ENCODE data around the gene FGD5. TPM values are rescaled to one million over a fixed set of nuclear protein-coding genes. Genes with fewer than 3 reads are reported as not detected.

Gene FGD5
- total and polyA plus RNA-seq, 2 donors from 2014 or later: 18.7 to 40.1 TPM

DNA sequence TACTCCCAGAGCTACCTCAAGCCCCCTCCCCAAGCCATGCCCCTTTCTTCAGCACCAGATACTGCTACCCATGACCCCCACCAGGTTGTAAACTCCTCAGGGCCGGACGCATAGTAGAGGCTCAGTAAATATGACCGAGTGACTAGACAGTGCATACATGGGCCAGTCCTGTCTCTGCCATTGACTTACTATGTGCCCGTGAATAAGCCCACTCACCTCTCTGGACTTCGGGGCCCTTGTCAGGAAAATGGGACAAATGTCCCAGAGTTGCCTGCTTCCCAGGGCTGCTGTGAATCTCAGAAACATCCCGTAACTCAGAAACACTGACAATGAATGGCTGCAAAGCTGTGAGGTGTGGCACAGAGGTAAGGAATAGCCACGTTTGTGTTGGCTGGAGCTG, 48.2 kb upstream of the FGD5 start:
- Histone ChIP-seq H3K4me3 (ENCODE audit: low read length in 3 of 3) (no peak overlapping the region), H3K4me1 (ENCODE audit: control insufficient read depth in 2 of 3, insufficient read depth in 2 of 3, low read depth in 1 of 3, low read length in 3 of 3) (no peaks in the 10 kb centered on the region), H3K36me3 (ENCODE audit: control insufficient read depth in 2 of 3, insufficient read depth in 3 of 3, low read length in 3 of 3) (no peaks in the 10 kb centered on the region), H3K27ac (ENCODE audit: low read depth in 2 of 2, low read length in 2 of 2) (no peak overlapping the region), H3K9ac (ENCODE audit: low read length in 3 of 3) (no peak overlapping the region), H3K27me3 (ENCODE audit: control insufficient read depth, insufficient read depth, low read length) (no peaks in the 10 kb centered on the region), H3K9me3 (ENCODE audit: control insufficient read depth in 2 of 3, insufficient read depth in 1 of 3, low read length in 3 of 3) (no peaks in the 10 kb centered on the region)
- no peak for TF ChIP-seq CTCF (IDR thresholded peaks at IDR 0.05; ENCODE audit: borderline replicate concordance, extremely low read depth, insufficient read depth)
- no peak for FAIRE-seq
- no peak for DNase-seq
- intact Hi-C loops (cut with DNase I): no loop called here

DNA sequence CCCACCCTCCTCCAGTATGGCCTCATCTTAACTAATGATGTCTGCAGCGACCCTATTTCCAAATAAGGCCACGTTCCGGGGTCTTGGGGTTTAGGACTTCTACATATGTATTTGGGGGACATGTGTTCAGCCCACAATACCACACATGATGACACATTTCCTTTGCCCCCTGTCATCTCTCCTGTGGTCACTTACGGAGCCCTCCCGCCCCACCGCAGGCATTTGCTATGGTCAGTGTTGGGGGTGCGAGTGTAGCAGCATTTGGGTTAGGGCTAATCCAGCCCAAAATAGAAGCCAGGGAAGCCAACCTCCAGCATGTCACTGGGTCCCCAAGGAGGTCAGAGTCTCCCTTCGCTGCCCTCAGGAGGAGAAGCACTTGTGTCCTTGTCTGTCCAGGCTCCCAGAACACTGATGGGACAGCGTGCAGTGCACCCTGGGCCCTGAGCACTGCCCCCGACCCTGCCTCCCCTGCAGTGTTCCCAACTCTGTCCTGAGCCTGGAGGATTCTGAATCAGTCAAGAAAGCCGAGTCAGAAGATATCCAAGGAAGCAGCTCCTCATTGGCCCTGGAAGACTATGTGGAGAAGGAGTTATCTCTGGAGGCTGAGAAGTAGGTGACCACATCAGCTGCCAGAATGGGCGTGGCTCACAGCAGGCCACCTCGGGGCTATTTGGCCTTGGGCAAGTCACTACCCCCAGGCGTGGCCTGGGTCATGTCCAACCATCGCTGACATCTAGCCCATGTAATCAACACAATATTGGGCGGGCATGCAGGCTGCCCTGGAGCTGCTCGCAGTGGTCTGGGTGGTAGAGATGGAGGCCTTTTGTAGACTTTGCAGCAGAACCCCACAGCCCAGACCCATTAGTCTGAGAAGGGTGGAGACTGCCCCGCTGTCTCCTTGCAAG, 46.9 kb upstream of the FGD5 start:
- Histone ChIP-seq H3K9me3 (ENCODE audit: control insufficient read depth in 2 of 3, insufficient read depth in 1 of 3, low read length in 3 of 3) (no peaks in the 10 kb centered on the region), H3K4me3 (ENCODE audit: low read length in 3 of 3) (no peak overlapping the region), H3K36me3 (ENCODE audit: control insufficient read depth in 2 of 3, insufficient read depth in 3 of 3, low read length in 3 of 3) (no peaks in the 10 kb centered on the region), H3K4me1 (ENCODE audit: control insufficient read depth in 2 of 3, insufficient read depth in 2 of 3, low read depth in 1 of 3, low read length in 3 of 3) (no peaks in the 10 kb centered on the region), H3K27me3 (ENCODE audit: control insufficient read depth, insufficient read depth, low read length) (no peaks in the 10 kb centered on the region), H3K27ac (ENCODE audit: low read depth in 2 of 2, low read length in 2 of 2) (no peak overlapping the region), H3K9ac (ENCODE audit: low read length in 3 of 3) (no peak overlapping the region)
- intact Hi-C loops (cut with DNase I): no loop called here
- no peak for FAIRE-seq
- DNase-seq: peak in 1 of 5 donors; percentile 6
- no peak for TF ChIP-seq CTCF (IDR thresholded peaks at IDR 0.05; ENCODE audit: borderline replicate concordance, extremely low read depth, insufficient read depth)

DNA sequence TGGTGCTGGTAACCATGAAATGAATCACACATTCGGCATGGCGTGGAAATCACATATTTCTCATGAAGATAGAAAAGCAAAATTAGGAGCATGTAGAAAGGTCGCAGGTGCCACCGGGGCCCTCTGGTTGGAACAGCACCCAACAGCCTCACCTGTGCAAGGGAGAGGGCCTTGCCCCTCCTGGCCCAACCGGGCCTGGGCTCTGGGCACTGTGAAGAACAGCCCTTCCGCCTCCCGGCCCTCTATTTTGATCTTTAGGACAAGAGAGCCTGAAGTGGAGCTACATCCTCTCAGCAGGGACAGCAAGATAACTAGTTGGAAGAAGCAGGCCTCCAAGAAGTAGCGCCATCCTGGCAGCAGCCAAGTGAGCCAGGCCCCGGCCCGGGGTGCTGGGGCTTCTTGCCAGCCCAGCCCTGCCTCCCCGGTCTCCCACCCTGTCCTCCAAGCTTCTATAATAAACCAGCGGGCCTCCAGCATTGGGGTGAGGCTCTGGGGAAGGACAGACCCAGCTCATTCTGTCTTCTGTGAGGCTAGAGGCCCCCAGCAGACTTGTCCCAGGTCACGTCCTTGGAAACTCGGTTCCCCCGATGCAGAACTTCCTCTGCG, 46.1 kb upstream of the FGD5 start:
- intact Hi-C loops (cut with DNase I): no loop called here
- H3K4me3 ChIP-seq (ENCODE audit: low read length in 3 of 3): no peak overlapping the region
- no peaks in the 10 kb centered on the region for H3K27me3 ChIP-seq (ENCODE audit: control insufficient read depth, insufficient read depth, low read length)
- no peak for FAIRE-seq
- no peaks in the 10 kb centered on the region for H3K9me3 ChIP-seq (ENCODE audit: control insufficient read depth in 2 of 3, insufficient read depth in 1 of 3, low read length in 3 of 3)
- no peaks in the 10 kb centered on the region for H3K4me1 ChIP-seq (ENCODE audit: control insufficient read depth in 2 of 3, insufficient read depth in 2 of 3, low read depth in 1 of 3, low read length in 3 of 3)
- H3K9ac ChIP-seq (ENCODE audit: low read length in 3 of 3): no peak overlapping the region
- no peak overlapping the region for H3K27ac ChIP-seq (ENCODE audit: low read depth in 2 of 2, low read length in 2 of 2)
- peak in 2 of 5 donors; percentile 3 to 19 for DNase-seq
- no peak for TF ChIP-seq CTCF (IDR thresholded peaks at IDR 0.05; ENCODE audit: borderline replicate concordance, extremely low read depth, insufficient read depth)
- H3K36me3 ChIP-seq (ENCODE audit: control insufficient read depth in 2 of 3, insufficient read depth in 3 of 3, low read length in 3 of 3): no peaks in the 10 kb centered on the region

Data from kidney (tissue), 14 donors.